K562 (cell line): ENCODE data around the gene AK4. TPM values are rescaled to one million over a fixed set of nuclear protein-coding genes. Genes with fewer than 3 reads are reported as not detected.

Source experiments
- ATAC-seq: fragments of 200-7000 bp; cut with Tn5 transposase; 3 replicates; pipeline ENCODE4 v1.9.1; 2020; ENCODE audit warnings: moderate library complexity
- BruUV-seq: library from RNA; stranded (reverse); fragments of 400-500 nt; replicated peaks from 2 replicates; lab custom pipeline; 2021; lab: Mats Ljungman, UMichigan
- CTCF ChIA-PET: fragments of 300-600 bp; formaldehyde crosslinking; extraction: SDS; loops from one replicate; lab custom pipeline; 2021; ENCODE audit warnings: low intra/inter-chr PET ratio; lab: Yijun Ruan, JAX
- POLR2A ChIA-PET: fragments of 300-600, 350-650 bp; sonication (Branson Sonifier 250); formaldehyde crosslinking; extraction: SDS; loops from one replicate; lab custom pipeline; 2021; ENCODE audit warnings: antibody characterized with exemption, inconsistent platforms; lab: Yijun Ruan, JAX
- DNase-seq, 4 experiments: peaks; one replicate each; pipeline versions ENCODE4 v3.0.0 to v3.0.0-alpha.2; 2011 to 2018; ENCODE audit warnings: low spot score in 3 of 4, mixed read lengths in 3 of 4; ENCODE audit errors: extremely low read depth in 1 of 4
- FAIRE-seq: peaks from 2 replicates; lab custom pipeline; 2011; peaks lifted over from hg19 to GRCh38; lab: Jason Lieb, UNC
- H2AFZ ChIP-seq: 2 replicates; pipeline ENCODE4 v1.6.0; 2011; ENCODE audit warnings: low read depth, low read length, control low read depth, inconsistent platforms
- H3K27ac ChIP-seq: fragments of 200-600 bp; 3 replicates; pipeline ENCODE4 v1.8.0; 2011; ENCODE audit warnings: low read depth, mild to moderate bottlenecking, control low read depth, inconsistent platforms, low read length, moderate library complexity, mixed read lengths; ENCODE audit errors: extremely low read depth
- H3K27me3 ChIP-seq, 2 experiments: fragments of 300-600 bp in 1 of 2; 2 replicates in 1 of 2; 3 replicates in 1 of 2; pipeline versions ENCODE4 v1.6.0 to v1.8.0; 2011; ENCODE audit warnings: inconsistent platforms in 2 of 2, low read length in 2 of 2, mild to moderate bottlenecking in 1 of 2, mixed read lengths in 1 of 2, moderate library complexity in 1 of 2; ENCODE audit not compliant: control insufficient read depth in 2 of 2, insufficient read depth in 2 of 2
- H3K36me3 ChIP-seq: fragments of 300-600 bp; 3 replicates; pipeline ENCODE4 v1.8.0; 2011; ENCODE audit warnings: mild to moderate bottlenecking, low read length, inconsistent platforms; ENCODE audit not compliant: control insufficient read depth, insufficient read depth
- H3K4me1 ChIP-seq, 2 experiments: fragments of 200-600 bp in 1 of 2; replicated peaks in 1 of 2; 2 replicates in 1 of 2; 3 replicates in 1 of 2; pipeline versions ENCODE4 v1.5.1 to v1.8.0; 2011; ENCODE audit warnings: inconsistent platforms in 2 of 2, low read length in 2 of 2, mild to moderate bottlenecking in 1 of 2, mixed read lengths in 1 of 2, moderate library complexity in 1 of 2; ENCODE audit not compliant: control insufficient read depth in 2 of 2, insufficient read depth in 2 of 2
- H3K4me2 ChIP-seq: 2 replicates; pipeline ENCODE4 v1.6.1; 2011; ENCODE audit warnings: low read length, control low read depth, inconsistent platforms, mixed read lengths; ENCODE audit not compliant: insufficient read depth
- H3K4me3 ChIP-seq: fragments of 200-600 bp; sonication (generic), shearing (Covaris generic); 2 replicates; pipeline ENCODE4 v1.5.1; 2016; ENCODE audit warnings: control low read depth, inconsistent platforms
- H3K79me2 ChIP-seq: fragments of 200-600 bp; 3 replicates; pipeline ENCODE4 v1.8.0; 2011; ENCODE audit warnings: low read length, inconsistent platforms; ENCODE audit not compliant: control insufficient read depth, insufficient read depth
- H3K9ac ChIP-seq, 2 experiments: 2 replicates each; pipeline versions ENCODE4 v1.6.0 to v1.6.1; 2011; ENCODE audit warnings: low read depth in 2 of 2, low read length in 2 of 2, control low read depth in 1 of 2, inconsistent platforms in 1 of 2, mild to moderate bottlenecking in 1 of 2, mixed read lengths in 1 of 2; ENCODE audit not compliant: insufficient read depth in 1 of 2
- H3K9me1 ChIP-seq: one replicate; pipeline ENCODE4 v1.6.0; 2011; ENCODE audit warnings: inconsistent platforms, mild to moderate bottlenecking, low read length, moderate library complexity; ENCODE audit not compliant: control insufficient read depth, insufficient read depth
- H3K9me3 ChIP-seq: replicated peaks from 2 replicates; pipeline ENCODE4 v1.5.1; 2011; ENCODE audit warnings: low read depth, low read length, inconsistent platforms; ENCODE audit not compliant: control insufficient read depth, insufficient read depth
- H4K20me1 ChIP-seq: replicated peaks from 2 replicates; pipeline ENCODE4 v1.6.1; 2011; ENCODE audit warnings: low read length, inconsistent platforms, mixed read lengths; ENCODE audit not compliant: control insufficient read depth, insufficient read depth
- ATF2 ChIP-seq: sonication (generic); formaldehyde crosslinking; IDR thresholded peaks from 2 replicates; pipeline ENCODE4 v1.8.1; 2022; ENCODE audit warnings: missing genetic modification reagents
- DMBX1 ChIP-seq: fragments of 250-450 bp; sonication (Bioruptor Pico); IDR thresholded peaks from 2 replicates; pipeline ENCODE4 v1.8.0; 2022; ENCODE audit warnings: inconsistent platforms, mild to moderate bottlenecking, moderate library complexity, borderline replicate concordance
- MAFG ChIP-seq: fragments of 450-650 bp; conservative IDR thresholded peaks from 2 replicates; pipeline ENCODE4 v1.6.1; 2016; ENCODE audit warnings: missing genetic modification characterization, missing compliant biosample characterization
- RUNX1 ChIP-seq: sonication (generic); IDR thresholded peaks from 2 replicates; pipeline ENCODE4 v1.6.1; 2016; ENCODE audit warnings: antibody characterized with exemption, low read depth
- STAG1 ChIP-seq: sonication (generic); formaldehyde crosslinking; IDR thresholded peaks from 2 replicates; pipeline ENCODE4 v1.5.0; 2020; ENCODE audit warnings: missing genetic modification reagents, borderline replicate concordance
- YBX1 ChIP-seq: fragments of 450-650 bp; IDR thresholded peaks from 2 replicates; pipeline ENCODE4 v1.7.1; 2016; ENCODE audit warnings: mild to moderate bottlenecking
- ZEB2 ChIP-seq: fragments of 450-650 bp; IDR thresholded peaks from 2 replicates; pipeline ENCODE4 v1.6.1; 2016
- ZNF316 ChIP-seq: fragments of 450-650 bp; IDR thresholded peaks from 2 replicates; pipeline ENCODE4 v1.6.1; 2016
- WGBS: fragments of 100-300 bp; shearing (Covaris generic); methylation state at CpG from one replicate; pipeline ENCODE4 v1.1.6; 2016; ENCODE audit warnings: low coverage, mixed read lengths; ENCODE audit not compliant: insufficient coverage; ENCODE audit errors: missing lambda C conversion rate; 5-methylcytosine and 5-hydroxymethylcytosine counted together
- in situ Hi-C: fragments of 300-500 bp; cut with MboI; formaldehyde crosslinking; loops from 4 replicates; pipeline ENCODE4 v1.15.0; 2018; ENCODE audit warnings: inconsistent platforms, mixed read lengths
- intact Hi-C: fragments of 100-400 bp; cut with micrococcal nuclease; formaldehyde crosslinking; loops from 2 replicates; pipeline ENCODE4 v1.14.2; 2022
- polyA plus RNA-seq, 8 experiments: library from polyadenylated mRNA; depleted of rRNA in 4 of 8; stranded (reverse) in 5 of 8; unstranded in 3 of 8; fragments of >200 nt; fragmentation: Nextera tagmentation in 2 of 8; fragmentation: Illumina TruSeq in 1 of 8; extraction: Ambion mirVana in 2 of 8; extraction: Trizol in 1 of 8; gene quantifications; 2 replicates each; pipeline versions ENCODE4 v1.2.1 to v1.2.3, GENCODE V29; 2011 to 2014; ENCODE audit warnings: inconsistent platforms in 1 of 8, missing spikeins in 1 of 8
- total RNA-seq, 7 experiments: library from RNA; depleted of rRNA in 6 of 7; stranded (reverse); fragments of >200 nt in 6 of 7; fragmentation: Illumina TruSeq in 2 of 7; extraction: Trizol in 2 of 7; gene quantifications; 2 replicates each; pipeline versions ENCODE4 v1.2.1 to v1.2.3, GENCODE V29; 2011 to 2021; ENCODE audit warnings: low replicate concordance in 1 of 7

AK4 gene
- total and polyA plus RNA-seq, 9 of the 15 experiments (the other 6 are each of a cell fraction or from before 2014, with no cell fraction given): 10.4 to 96.6 (median 21.5) TPM

GRCh38 chr1:65277605-65278347, 129.8 kb downstream of the AK4 start (continued):
- TF ChIP-seq ATF2 (CRISPR knock-in tag): no peak
- peak; percentile 84 for TF ChIP-seq DMBX1 (CRISPR knock-in tag)
- peak; percentile 93 for TF ChIP-seq ZEB2

GRCh38 chr1:65278376-65279069, 130.5 kb downstream of the AK4 start:
- Histone ChIP-seq H3K27me3 (no peaks in the 10 kb centered on the region), H3K79me2 (peaks cover 98% of the 10 kb centered on the region), H2AFZ (no peak overlapping the region), H3K9me3 (no peaks in the 10 kb centered on the region), H3K9ac (peak overlapping the region; percentile 1 to 42; a peak in 3 of 4 replicates), H4K20me1 (no peaks in the 10 kb centered on the region), H3K36me3 (peaks cover 27% of the 10 kb centered on the region), H3K27ac (peak overlapping the region; percentile 62), H3K9me1 (no peaks in the 10 kb centered on the region), H3K4me1 (peaks cover 15 to 53% of the 10 kb centered on the region in 2 experiments), H3K4me3 (no peak overlapping the region), H3K4me2 (peak overlapping the region; percentile 51)
- intact Hi-C loops: no loop called here
- POLR2A ChIA-PET: interaction anchor here (0.8 to 2.1 kb wide), 10 partner anchors 8 to 143 kb away, joined by 3 to 8 read pairs (median 5); no protein-coding TSS in a partner anchor
- ATAC-seq (no peak), FAIRE-seq (no peak), DNase-seq (no peak)
- 28% methylated on average over 5 of the region's 5 CpGs for WGBS
- BruUV-seq: no TSS peak
- no peak for TF ChIP-seq YBX1
- TF ChIP-seq RUNX1: no peak
- peak; percentile 58 for TF ChIP-seq ZNF316
- TF ChIP-seq MAFG (tag): 0 out of 2 replicates have a peak, but pooled peaks have one; percentile 8
- no peak for TF ChIP-seq STAG1 (CRISPR knock-in tag)
- in situ Hi-C loops: no loop called here
- CTCF ChIA-PET: no interaction called here
